ENCODE measurements around the gene BRSK1.
A peak's percentile ranks its signal among the peaks of the same experiment; 100 is the strongest.

Gene BRSK1

GRCh38 chr19:55283548-55284377 is at the start of gene BRSK1:
TSS of gene BRSK1 (plus strand) at chr19:55283997. CDS start at chr19:55284443, 446 bp downstream.
- peak; percentile 82 for DNase-seq

GRCh38 chr19:55238030-55238429 is 45.8 kb upstream of the BRSK1 start:
- DNase-seq = no peak

- no peak for DNase-seq
Observed at GRCh38 chr19:55239004-55239403, 44.8 kb upstream of the BRSK1 start.

- no peak for DNase-seq
Observed at GRCh38 chr19:55240713-55241020, 43.1 kb upstream of the BRSK1 start.

GRCh38 chr19:55241143-55241934 is 42.5 kb upstream of the BRSK1 start:
- no peak for DNase-seq

DNA sequence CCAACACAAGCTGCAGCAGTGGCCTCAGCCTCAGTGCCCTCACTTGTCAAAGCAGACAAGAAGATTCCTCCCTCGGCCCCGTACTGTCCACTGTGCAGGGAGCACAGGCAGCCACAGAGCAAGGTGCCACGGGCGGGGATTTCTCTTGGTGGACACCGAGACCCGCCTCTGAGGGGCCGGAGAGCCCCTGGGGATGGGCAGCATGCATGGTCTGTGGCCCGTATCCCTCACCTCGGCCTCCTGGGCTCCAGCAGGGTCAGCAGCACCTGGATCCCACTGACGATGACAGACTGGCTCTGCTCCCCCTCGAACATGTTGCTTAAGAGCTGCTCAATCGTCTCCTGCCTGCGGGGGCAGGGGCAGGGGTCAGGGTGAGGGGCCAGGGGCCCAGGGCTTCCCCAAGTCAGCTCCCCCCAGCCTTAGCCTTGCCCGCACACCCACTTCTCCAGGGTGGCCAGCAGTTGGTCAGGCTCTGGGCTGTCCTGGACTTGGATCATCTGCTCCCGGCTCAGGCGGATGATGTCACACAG is 41.8 kb upstream of the BRSK1 start:
- no peak for DNase-seq

- DNase-seq = no peak
Observed at GRCh38 chr19:55242517-55242916, 41.3 kb upstream of the BRSK1 start.

- DNase-seq = no peak
Observed at GRCh38 chr19:55244004-55244680, 39.7 kb upstream of the BRSK1 start.

DNA sequence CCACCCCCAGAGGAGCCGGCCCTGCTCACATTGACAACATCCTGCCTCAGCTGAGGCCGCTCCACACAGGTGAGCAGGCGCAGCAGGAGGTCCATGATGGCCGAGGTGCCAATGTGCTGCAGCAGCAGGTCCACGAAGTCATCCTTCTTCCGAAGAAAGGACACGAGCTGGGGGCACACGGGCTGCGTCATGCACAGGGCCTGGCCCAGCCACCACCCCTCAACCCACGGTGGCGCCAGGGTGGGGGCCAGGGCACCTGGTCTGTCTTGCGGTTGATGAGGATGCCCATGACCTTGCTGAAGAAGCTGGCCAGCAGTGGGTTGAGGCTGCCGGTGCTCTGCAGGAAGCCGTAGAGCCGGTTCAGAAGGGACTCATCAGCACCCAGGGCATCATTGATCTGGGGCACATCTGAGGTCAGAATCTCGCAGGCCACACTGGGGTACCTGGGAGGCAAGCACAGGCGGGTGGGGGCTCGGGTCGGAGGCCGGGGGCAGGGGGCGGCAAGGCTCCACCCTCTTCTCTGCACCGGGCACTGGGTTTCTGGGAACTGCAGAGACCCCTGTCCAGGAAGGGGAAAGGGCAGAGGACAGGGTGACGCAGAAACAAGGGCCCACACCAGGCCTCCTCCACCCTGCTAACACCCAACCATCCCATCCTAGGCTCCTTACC is 38.4 kb upstream of the BRSK1 start:
- no peak for DNase-seq

- DNase-seq = no peak
Observed at GRCh38 chr19:55246462-55247451, 37.0 kb upstream of the BRSK1 start.

- no peak for DNase-seq
Observed at GRCh38 chr19:55247621-55248099, 36.1 kb upstream of the BRSK1 start.

- no peak for DNase-seq
Observed at GRCh38 chr19:55248166-55248675, 35.6 kb upstream of the BRSK1 start.

DNA sequence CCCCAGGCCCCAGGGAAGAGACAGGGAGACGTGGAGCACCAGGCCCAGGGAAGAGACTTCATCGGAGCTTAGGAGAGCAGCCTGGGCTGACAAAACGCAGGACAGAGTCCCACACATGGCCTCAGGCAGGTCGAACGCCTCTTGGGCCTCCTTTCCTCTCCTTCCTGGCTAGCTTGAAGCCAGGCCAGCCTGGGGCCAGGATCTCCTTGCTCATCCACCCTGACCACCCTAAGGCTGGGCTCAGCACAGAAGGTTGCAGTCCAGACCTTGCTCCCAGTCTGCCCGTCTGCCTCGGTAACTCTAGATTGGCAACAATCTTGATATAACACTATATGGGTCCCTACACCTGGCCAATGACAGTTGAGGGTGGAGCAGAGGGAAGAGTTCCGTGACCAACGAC is 35.1 kb upstream of the BRSK1 start:
- DNase-seq = no peak

- no peak for DNase-seq
Observed at GRCh38 chr19:55249841-55250240, 34.0 kb upstream of the BRSK1 start.

GRCh38 chr19:55250262-55251036 is 33.3 kb upstream of the BRSK1 start:
- no peak for DNase-seq

DNA sequence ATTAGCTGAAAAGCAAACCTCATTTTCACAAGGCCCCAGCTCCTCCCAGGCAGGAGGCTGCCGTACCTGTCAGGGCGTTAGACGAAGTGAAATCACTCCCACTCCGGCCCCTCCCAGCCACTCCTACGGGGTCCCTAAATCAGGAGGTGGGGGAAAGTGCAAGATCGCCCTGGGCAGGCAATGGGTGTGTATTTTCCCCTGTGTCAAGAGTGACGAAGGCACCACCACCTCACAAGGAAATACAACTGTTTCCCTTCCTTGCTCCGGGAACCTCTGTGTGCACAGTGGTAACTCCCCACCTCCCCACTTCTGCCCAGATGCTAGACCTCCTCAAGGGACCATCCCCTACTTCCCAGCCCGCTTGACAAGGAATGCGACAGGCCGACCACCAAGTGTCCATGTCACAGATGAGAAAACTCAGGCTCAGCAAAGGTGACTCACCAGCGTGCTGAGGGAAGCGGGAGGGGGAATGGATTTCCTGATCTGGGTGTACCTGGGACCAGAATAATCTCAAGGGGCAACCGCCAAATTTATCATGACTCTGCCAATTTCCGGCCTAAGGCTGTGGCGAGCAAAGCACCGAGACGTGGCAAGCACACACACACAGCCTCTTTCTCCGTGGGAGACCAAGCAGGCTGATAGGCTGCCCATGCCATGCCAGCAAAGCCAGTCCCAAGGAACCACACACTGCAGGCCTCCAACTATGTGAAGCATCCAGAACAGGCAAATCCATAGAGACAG is 32.3 kb upstream of the BRSK1 start:
- DNase-seq = no peak

GRCh38 chr19:55252760-55253663 is 30.8 kb upstream of the BRSK1 start:
- no peak for DNase-seq

DNA sequence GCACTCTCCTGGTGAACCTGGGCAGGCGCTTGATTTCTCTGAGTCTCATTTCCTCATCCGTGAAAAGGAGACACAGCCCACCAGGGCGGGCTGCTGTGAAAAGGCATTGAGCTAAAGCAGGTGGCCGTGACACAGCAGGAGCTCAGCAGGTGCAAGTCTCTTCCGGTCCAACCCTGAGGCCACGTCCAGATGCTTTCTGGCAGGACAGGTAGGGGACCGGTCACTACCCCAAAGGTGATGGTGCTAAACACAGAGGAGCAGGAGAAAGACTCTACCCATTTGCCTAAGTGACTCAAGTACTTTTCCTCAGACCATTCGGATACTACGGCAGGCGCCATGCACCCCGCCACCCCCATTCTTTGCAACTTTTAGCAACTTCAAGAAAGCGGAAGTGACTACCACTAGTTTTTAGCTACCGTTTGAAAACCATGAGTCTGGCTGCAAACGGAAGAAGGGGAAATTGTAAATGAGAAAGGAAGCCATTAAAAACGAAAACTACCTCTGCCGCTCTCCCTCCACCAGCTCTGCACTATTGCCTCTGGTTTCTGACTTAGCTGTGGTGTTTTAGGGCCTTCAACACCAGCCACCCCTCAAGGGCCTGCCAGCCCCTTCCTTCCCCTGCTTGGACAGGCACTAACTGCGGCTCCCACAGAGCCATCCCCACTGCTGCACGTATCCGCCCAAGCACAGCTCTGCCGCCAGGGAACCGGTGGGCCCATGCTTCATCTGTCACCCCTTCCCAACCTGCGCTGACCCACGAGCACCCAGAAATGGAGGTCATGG is 29.8 kb upstream of the BRSK1 start:
- no peak for DNase-seq

Measured in NCI-H82 (cell line).